Right ventricle myocardium inferior (tissue), 1 donor: ENCODE data around the gene COL4A2. TPM values are rescaled to one million over a fixed set of nuclear protein-coding genes. Genes with fewer than 3 reads are reported as not detected.
A peak's percentile ranks its signal among the peaks of the same experiment; 100 is the strongest.
"Not testable (repeated sequence)": the region's sequence is repeated elsewhere in the genome, so short reads cannot be mapped to it uniquely, and the experiment has no call there.

Experiments used
- ATAC-seq: fragments of 200-7000 bp; cut with Tn5 transposase; one replicate; pipeline ENCODE4 v1.9.1; 2020; ENCODE audit warnings: mild to moderate bottlenecking, moderate library complexity
- DNase-seq: peaks from one replicate; pipeline ENCODE4 v3.0.0; 2021; ENCODE audit errors: missing footprints
- intact Hi-C: fragments of 100-400 bp; cut with DNase I; formaldehyde crosslinking; loops from one replicate; pipeline ENCODE4 v1.11.0; 2022
- total RNA-seq: library from RNA; stranded (reverse); fragmentation: NEBNext Ultra II Directional; extraction: Animal tissue kit (Norgen Biotek cat#: 25700); gene quantifications from one replicate; pipeline ENCODE4 v1.2.1, GENCODE V29; 2021
- donor health status: DM: no; HTN: yes; CAD: no; lungs with severe emphysema.

The COL4A2 gene
- total RNA-seq, 1 donor from 2014 or later, result 126 TPM

DNA sequence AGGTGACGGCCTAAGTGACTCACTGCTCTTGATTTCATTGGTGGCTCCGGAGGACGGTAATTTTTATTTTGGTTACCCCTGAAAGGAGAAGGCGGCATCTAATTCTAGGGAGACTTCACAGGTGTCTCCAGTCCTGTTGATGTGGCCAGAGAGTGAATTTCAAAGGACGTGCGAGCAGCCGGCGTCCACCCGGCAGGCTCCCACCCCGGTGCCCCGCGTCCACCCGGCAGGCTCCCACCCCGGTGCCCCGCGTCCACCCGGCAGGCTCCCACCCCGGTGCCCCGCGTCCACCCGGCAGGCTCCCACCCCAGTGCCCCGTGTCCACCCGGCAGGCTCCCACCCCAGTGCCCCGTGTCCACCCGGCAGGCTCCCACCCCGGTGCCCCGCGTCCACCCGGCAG, 6.2 kb downstream of the COL4A2 start:
- intact Hi-C loops, DNase-seq, ATAC-seq: not testable (repeated sequence)

DNA sequence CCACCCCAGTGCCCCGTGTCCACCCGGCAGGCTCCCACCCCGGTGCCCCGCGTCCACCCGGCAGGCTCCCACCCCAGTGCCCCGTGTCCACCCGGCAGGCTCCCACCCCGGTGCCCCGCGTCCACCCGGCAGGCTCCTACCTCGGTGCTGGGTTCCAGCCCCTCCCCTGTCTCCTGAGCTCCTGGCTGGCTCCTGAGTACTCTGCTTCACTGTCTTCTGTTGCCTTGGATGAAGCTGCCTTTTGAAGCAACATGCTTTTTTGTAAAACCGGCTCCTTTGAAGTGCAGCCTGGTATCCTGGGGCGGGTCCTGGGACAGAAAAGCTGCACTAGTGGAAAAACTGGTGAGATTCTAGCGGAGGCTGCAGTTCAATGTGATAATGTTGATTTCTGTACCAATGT, 6.6 kb downstream of the COL4A2 start:
- ATAC-seq, DNase-seq, intact Hi-C loops: not testable (repeated sequence)

DNA sequence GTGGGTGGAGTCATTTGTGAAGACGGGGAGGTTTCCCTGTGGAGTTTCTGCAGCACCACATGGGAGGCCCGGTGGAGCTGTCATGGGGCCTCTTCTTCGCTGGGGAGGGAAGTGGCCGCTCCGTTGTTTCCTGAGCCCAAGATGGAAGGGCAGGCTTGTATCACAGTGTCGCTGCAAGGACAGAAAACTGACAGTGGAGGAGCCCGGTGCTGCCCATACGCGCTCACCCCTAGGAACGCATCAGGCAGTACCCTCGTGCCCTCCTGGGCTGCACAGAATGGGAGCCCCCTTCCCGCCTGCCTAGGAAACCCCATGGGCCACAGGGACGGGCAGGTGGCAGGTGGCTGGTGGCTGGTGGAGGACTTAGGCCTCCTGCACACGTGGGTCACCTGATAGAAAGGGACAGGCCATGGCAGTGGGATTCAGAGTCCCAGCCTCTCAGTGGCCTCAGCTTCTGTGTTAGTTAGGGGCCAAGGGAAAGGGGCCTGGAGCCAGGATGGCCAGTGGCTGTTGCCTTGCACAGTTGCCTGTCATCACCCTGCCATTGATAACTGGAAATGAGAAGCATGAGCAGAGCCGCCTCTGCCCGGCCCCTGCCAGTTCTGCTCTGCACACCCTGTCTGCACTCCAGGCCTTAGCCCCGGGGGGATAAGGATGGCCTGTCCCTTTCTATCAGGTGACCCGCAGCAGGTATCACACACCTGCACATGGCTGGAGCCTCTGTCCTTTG, 7.6 kb downstream of the COL4A2 start:
- no peak for DNase-seq
- intact Hi-C loops, result no loop called here
- ATAC-seq, result peak; percentile 84

DNA sequence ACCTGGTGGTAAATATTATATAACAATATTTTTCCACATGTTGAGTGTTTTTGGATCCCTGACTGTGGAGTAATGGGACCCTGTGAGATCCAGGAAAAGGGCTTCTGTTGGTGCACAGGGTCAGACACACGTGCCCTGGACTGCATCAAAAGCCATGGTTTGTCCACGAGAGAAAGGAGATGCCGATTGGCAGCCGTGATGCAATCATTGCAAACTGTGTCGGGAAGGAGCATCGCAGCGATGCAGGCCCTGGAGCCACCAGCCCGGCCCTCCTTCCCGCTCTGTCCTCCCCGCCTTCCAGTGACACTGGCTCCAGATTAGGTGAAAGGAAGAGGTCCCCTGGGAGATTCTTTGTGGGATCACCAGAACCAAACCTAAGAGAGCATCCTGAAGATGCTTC, 9.1 kb downstream of the COL4A2 start:
- no peak for DNase-seq

DNA sequence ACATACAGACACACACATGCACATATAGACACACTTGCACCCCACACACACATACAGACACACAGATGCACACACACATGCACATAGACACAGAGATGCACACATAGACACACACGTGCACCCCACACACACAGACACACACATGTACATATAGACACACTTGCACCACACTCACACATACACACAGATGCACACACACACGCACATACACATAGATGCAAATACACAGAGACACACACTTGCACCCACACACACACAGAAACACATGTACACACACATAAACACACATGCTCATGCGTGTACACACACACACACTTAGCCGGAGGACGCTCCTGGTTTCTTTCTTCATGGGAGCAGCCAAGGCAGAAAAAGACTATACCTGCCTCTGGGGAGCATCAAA, 10.0 kb downstream of the COL4A2 start:
- intact Hi-C loops, result no loop called here
- no peak for DNase-seq
- ATAC-seq, result no peak

More for the DNA sequence above, 9.1 kb downstream of the COL4A2 start:
- no peak for ATAC-seq
- intact Hi-C loops, result no loop called here

DNA sequence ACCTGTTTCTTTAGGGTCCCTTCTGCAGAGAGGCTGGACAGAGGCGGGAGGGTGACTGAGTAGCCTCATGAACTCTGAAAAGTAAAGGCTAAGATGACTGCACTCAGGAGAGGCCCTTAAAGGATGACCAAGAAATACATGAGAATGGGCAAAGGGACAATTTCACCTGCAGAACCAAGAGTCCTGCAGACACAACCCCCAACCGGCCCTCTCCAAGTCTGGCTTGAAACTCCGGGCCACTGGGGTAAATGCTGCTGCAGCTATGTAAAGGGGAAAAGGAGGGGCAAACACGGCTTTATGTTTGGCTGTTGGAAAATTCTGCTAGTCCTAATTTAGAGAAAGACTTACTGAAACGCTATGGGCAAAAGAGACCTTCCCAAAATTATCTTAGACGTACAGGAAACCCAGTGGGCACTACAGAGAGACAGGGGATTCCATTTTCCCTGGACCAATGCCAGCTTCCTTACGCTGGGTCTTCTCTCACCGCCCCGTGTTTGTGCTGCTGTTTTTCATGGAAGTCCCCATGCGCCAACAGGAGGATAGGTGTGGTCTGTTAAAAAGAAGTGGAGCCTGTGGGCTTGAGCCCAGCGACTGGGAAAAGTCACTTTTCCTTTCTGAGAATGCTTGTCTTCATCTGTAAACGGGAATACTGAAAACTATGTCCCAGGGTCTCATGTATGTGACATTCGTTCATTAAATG, 10.6 kb downstream of the COL4A2 start:
- DNase-seq (no peak), ATAC-seq (no peak)
- intact Hi-C loops, result no loop called here

DNA sequence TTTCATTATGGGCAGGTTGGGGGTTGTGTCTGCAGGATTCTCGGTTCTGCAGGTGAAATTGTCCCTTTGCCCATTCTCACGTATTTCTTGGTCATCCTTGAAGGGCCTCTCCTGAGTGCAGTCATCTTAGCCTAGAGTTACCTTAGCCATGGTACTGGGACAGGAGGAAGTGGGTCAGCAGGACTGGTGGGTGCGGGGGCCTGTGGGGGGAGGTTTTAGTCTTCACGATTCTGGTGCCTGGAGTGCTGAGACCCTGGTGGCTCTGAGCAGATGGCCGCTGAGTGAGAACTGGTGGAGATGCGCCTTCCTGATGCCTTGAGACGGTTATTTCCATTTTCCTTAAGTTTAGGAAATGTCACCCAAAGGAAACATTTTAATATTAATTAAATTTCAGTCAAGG, 11.8 kb downstream of the COL4A2 start:
- intact Hi-C loops, result no loop called here
- ATAC-seq (no peak), DNase-seq (no peak)

DNA sequence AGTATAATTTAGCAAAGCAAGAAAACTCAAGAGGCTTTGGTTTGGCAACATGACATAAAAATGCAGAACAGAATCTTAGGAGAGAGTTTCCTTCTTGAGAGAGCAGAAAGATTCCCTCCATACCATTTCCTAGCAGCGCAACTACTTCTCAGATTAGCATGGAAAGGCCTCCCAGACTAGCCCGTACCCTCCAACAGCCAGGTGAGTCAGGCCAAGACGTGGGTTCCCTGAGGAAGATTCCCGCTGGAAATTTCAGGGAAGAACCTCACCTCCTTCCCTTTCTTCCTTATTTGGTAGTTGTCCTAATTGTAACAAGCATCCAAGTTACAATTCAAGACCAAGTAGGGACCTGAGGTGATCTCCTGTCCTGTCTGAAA, 12.3 kb downstream of the COL4A2 start:
- intact Hi-C loops, result no loop called here
- ATAC-seq (no peak), DNase-seq (no peak)

DNA sequence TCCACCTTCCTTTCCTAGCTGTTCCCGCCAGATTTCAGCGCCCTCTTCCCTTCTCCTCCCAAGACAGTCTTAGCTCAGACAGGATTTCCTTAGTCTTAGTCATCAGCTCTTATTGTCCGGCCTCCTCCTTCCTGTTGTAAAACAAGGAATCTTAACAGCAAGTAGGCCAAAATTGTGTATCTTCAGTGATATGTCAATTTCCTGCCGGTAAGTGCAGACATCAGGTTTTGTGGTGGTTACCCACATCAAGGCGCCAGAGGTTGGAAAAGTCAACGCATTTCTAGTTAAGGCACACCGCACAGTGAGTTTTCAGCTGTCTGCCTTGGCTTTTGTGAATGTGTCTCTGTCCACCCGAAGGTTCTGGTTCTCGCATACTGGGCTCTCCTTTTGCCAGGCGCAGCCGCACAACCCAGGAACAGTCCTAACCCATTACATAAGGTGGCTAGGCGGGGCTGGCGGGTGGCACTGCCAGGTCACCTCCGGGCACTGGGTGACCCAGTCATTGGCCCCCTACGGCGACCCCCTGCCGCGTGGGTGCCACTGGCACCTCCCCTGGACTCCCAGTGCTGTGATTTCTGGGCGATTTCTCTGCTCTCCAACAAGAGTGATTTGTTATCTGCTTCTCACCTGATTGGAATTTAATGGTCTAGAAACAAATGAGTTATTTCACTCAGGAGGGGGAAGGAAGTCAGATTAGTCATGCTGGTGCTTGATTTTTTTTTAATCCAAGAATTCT, 12.9 kb downstream of the COL4A2 start:
- ATAC-seq (no peak), DNase-seq (no peak)
- intact Hi-C loops, result no loop called here

DNA sequence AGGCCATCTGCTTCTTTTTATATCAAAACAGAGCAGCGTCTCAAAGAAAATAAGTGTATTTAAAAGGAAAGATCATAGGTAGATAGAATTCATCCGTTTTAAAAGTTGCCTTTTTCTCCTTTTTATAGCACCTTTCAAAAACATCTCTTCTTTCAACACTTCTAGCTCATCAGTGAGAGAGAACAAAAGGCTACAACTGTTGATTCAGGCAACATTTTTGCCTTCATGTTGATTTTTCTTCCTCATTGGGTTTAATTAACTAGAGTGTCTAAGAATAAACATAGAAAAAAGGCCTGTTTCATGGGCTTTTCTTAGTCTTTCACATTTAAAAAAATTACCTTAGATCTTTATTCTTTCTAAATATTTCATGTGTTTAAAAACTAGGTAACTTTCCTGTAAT, 13.6 kb downstream of the COL4A2 start:
- ATAC-seq, result no peak
- DNase-seq, result no peak
- intact Hi-C loops, result no loop called here

DNA sequence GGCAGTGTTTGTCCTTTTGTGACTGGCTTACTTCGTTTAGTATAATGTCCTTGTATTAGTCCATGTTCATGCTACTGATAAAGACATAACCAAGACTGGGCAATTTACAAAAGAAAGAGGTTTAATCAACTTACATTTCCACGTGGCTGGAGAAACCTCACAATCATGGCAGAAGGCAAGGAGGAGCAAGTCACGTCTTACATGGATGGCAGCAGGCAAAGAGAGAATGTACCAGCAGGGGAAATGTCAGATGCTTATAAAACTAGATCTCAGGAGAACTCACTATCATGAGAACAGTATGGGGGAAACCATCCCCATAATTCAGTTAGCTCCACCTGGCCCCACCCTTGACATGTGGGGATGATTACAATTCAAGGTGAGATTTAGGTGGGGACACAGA, 14.5 kb downstream of the COL4A2 start:
- DNase-seq, intact Hi-C loops, ATAC-seq: not testable (repeated sequence)

DNA sequence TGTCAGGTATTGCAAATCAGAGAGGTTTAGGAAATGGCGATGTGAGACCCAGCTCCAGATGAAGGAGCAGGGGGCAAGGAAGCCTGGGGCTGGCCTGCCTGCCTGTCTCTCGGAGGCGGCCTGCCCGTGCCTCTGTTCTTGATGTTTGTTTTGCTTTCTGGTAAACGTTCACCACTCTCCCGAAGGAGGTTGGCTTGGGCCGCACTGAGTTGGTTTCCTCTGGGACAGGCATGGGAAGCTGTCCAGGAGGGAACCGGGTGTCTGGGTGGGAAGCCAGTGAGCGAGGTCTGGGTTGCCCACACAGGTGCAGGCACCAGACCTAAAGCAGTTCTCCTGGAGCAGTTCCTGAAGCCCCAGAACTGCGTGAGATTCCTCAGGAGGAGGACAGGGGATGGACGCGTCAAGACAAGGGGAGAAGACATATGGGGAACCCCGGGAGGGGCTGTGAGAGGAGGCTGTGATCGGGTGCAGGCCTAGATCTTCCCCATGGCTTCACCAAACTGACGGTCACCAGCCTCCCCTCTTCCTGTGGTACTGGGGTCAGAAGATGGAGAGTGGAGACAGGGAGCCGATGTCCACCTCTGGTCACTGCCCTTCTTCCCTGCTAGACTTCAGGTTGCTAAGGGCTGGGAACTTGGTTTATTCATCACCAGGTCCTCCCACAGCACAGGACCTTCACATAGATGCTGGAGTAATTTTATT, 15.2 kb downstream of the COL4A2 start:
- DNase-seq, result no peak
- ATAC-seq, result no peak
- intact Hi-C loops, result no loop called here

DNA sequence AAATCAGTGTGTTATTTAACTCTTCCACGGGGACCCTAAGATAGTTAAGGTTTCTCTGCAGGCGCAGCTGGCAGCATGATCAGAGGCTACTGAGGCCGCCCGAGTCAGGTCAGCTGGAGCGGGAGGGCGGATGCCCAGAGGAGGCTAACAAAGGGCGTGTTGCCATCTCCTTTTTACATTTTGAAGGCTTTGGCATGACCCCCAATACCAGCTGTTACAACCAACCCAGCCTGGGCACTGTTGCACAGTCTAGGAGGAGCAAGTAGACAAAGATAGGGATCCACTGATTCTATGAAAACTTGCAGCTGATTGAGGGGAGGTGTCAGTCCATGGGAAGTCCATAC, 15.7 kb downstream of the COL4A2 start:
- DNase-seq, result no peak
- intact Hi-C loops, result no loop called here
- no peak for ATAC-seq

DNA sequence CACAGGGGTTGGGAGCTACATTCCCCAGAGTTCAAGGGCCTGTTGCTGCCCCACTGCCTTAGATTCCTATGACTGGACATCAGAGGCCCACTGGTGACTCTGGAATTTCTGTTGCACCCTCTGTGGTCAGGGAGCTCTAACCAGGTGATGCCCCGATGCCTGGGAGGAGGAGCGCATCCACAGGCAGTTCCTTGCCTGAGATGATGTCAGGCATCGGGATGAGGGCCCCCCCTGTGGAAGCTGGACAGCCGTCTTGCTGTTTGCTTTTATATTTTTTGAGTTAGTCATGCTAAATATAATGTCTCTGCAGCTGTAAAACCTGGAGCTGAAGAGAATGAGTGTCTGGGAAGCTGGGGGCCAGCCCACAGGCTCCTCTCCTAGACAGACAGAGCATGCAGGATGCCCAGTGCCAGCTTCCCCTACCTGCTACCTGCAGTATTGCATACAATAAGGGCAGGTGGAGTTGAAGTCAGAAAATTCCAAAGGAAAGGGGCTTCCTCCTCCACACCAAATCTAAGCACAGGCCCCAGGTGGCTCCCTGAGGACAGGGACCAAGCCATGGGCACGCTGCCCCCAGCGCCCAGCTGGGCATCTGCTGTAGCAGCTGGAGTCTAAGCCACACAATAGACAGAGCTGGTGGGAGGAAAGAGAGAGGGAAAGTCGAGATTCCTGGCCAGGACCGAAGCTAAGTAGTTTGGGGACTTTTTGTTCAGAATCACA, 16.2 kb downstream of the COL4A2 start:
- DNase-seq, result no peak
- intact Hi-C loops, result no loop called here
- ATAC-seq, result no peak

DNA sequence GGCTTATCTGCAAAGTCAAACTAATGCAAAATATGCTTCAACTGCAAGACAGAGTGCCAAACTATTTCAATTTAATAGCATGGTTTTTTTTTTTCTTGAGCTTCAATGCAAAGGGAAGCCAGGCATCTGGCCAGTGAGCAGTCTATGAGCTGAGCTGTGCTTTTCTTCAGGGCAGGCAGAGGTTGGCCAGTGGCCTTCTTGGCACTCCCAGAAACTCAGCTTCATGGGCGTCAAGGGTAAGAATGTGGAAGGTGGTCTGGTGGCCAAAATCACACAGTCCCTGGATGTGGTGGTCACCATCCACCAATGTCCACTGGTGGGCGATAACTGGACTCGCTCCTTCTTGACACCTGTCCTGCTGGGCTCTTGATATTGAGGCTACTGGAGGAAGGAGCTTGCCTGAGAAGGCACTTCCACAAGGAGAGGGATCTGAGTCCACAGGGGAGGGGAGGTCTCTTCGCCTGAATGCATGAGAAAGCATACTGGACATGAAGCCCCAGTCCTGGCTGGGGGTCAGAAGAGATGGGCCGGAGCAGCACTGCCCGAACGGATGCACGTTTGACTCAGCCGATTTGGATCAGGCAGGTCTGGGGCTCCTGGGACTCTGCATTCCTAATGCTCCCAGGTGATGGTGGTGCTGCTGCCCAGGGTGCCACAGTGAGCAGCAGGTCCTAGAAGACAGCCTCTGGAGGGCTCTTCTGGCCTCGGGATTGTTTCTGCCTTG, 17.1 kb downstream of the COL4A2 start:
- no peak for ATAC-seq
- DNase-seq, result no peak
- intact Hi-C loops, result no loop called here

DNA sequence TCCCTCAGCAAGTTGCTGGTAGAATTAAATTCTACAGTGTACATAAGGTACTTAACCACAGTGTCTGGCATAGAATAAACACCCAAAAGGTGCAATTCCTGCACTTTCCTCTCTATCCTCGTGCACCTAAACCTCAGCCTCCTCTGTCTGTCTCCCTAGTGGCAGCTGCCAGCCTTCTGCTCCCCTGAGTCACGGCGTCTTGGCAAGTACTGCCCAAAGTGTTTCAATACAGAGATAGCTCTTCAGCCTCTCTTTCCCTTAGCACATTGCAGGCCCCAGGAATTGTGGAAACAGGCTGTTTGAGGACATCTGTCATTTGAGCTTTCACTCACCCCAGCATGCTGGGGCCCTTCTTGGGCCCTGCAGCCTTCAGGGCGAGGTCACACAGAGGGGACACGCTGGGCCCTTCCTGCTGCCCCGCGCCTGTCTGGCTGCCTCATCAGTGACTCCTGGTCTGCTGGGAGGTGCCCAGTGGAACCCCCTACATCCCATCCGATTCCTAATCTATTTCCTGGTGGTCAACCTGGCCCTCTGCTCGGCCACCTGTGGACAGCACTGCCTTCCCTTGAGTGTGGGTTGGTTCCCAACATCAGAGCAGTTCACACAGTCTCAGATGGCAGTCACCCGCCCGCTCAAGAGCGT, 19.3 kb downstream of the COL4A2 start:
- intact Hi-C loops, result no loop called here
- peak; percentile 30 for ATAC-seq
- DNase-seq, result no peak

DNA sequence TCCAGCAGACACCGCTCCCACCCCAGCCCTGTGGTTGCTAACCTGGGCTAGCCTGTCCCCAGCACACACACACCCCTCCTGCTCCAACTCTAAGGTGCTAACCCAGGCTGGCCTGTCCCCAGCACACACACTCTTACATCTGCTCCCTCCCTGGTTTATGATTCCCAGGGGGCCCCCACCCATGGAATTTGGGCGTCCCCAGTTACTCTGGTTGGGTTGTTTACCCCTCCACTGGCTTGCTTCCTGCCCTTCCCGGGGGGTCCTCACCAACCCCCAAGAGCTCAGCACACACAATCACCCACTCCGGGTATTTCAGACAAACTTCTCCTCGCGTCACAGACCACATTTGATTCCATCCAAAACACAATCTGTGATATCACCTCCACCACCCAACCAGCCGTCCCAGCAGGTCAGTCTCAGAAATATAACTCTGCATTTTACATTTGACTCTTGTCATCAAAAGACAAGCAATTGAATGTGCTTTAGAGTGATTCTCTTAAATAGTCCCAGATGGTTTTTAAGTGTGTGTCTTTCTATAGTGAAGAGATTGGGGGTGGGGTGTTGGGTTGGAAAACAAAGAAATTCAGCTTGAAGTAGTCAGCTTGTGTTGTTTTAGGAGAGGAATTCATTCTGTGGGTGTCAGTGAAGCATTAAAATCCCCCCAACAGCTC, 20.1 kb downstream of the COL4A2 start:
- no peak for ATAC-seq

More for the DNA sequence above, 20.1 kb downstream of the COL4A2 start:
- intact Hi-C loops, result no loop called here
- DNase-seq, result no peak
